GM21619 (cell line): ENCODE data around the gene TMEM240.
A peak's percentile ranks its signal among the peaks of the same experiment; 100 is the strongest.
"Not testable (repeated sequence)": the region's sequence is repeated elsewhere in the genome, so short reads cannot be mapped to it uniquely, and the experiment has no call there.

ENCODE experiments used
- ATAC-seq: cut with Tn5 transposase; IDR thresholded peaks from one replicate; pipeline ENCODE4 v1.9.1; 2021; ENCODE audit not compliant: unreplicated experiment

Gene TMEM240

GRCh38 chr1:1524750-1525383 lies 15.6 kb downstream of the TMEM240 start:
- ATAC-seq: not testable (repeated sequence)

- ATAC-seq: not testable (repeated sequence)
Measured at GRCh38 chr1:1523651-1524050, 16.8 kb downstream of the TMEM240 start.

GRCh38 chr1:1523226-1523625 lies 17.2 kb downstream of the TMEM240 start:
- not testable (repeated sequence) for ATAC-seq

- not testable (repeated sequence) for ATAC-seq
Measured at GRCh38 chr1:1522536-1522935, 17.9 kb downstream of the TMEM240 start.

- ATAC-seq: no peak
Measured at GRCh38 chr1:1521331-1521730, 19.1 kb downstream of the TMEM240 start.

GRCh38 chr1:1519805-1520505 lies 20.5 kb downstream of the TMEM240 start:
- ATAC-seq: not testable (repeated sequence)

- not testable (repeated sequence) for ATAC-seq
Measured at GRCh38 chr1:1518621-1519007, 21.8 kb downstream of the TMEM240 start.

- ATAC-seq: no peak
Measured at GRCh38 chr1:1517973-1518620, 22.3 kb downstream of the TMEM240 start.

GRCh38 chr1:1516923-1517322 lies 23.5 kb downstream of the TMEM240 start:
- not testable (repeated sequence) for ATAC-seq

GRCh38 chr1:1514376-1514775 lies 26.0 kb downstream of the TMEM240 start:
- ATAC-seq: not testable (repeated sequence)

GRCh38 chr1:1513675-1514074 lies 26.7 kb downstream of the TMEM240 start:
- not testable (repeated sequence) for ATAC-seq

- ATAC-seq: peak; percentile 8
Measured at GRCh38 chr1:1512425-1512824, 28.0 kb downstream of the TMEM240 start.

GRCh38 chr1:1511533-1512285 lies 28.7 kb downstream of the TMEM240 start, which contains the start of gene ATAD3A:
ATAD3A (plus strand) TSS chr1:1512162; CDS start chr1:1512269, 107 bp downstream.
- peak; percentile 77 for ATAC-seq

GRCh38 chr1:1510912-1511532 lies 29.4 kb downstream of the TMEM240 start:
- no peak for ATAC-seq

GRCh38 chr1:1509465-1509850 lies 31.0 kb downstream of the TMEM240 start:
- not testable (repeated sequence) for ATAC-seq

- ATAC-seq: not testable (repeated sequence)
Measured at GRCh38 chr1:1508775-1509464, 31.5 kb downstream of the TMEM240 start.

- no peak for ATAC-seq
Measured at GRCh38 chr1:1507305-1507704, 33.1 kb downstream of the TMEM240 start.

- not testable (repeated sequence) for ATAC-seq
Measured at GRCh38 chr1:1505801-1506200, 34.6 kb downstream of the TMEM240 start.

- peak; percentile 49 for ATAC-seq
Measured at GRCh38 chr1:1505366-1505798, 35.0 kb downstream of the TMEM240 start.

- ATAC-seq: not testable (repeated sequence)
Measured at GRCh38 chr1:1504777-1505365, 35.6 kb downstream of the TMEM240 start.
